ENCODE data around the gene ELMO3.

- TF ChIP-seq, protein P1, sequence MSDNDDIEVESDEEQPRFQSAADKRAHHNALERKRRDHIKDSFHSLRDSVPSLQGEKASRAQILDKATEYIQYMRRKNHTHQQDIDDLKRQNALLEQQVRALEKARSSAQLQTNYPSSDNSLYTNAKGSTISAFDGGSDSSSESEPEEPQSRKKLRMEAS (IDR thresholded peaks at IDR 0.05) = no peak
- TF ChIP-seq RAD21 (IDR thresholded peaks at IDR 0.05; ENCODE audit: low read depth) = no peak
- TF ChIP-seq CTCF (IDR thresholded peaks at IDR 0.05 in 2 of 3, conservative IDR thresholded peaks at IDR 0.05 in 1 of 3; ENCODE audit: borderline replicate concordance in 1 of 3, insufficient read depth in 1 of 3, low read depth in 2 of 3, low read length in 2 of 3) = no peak
- no peak for TF ChIP-seq POLR2A (IDR thresholded peaks at IDR 0.05; ENCODE audit: borderline replicate concordance, extremely low read depth, insufficient read depth, insufficient read length)
- TF ChIP-seq, protein P2, sequence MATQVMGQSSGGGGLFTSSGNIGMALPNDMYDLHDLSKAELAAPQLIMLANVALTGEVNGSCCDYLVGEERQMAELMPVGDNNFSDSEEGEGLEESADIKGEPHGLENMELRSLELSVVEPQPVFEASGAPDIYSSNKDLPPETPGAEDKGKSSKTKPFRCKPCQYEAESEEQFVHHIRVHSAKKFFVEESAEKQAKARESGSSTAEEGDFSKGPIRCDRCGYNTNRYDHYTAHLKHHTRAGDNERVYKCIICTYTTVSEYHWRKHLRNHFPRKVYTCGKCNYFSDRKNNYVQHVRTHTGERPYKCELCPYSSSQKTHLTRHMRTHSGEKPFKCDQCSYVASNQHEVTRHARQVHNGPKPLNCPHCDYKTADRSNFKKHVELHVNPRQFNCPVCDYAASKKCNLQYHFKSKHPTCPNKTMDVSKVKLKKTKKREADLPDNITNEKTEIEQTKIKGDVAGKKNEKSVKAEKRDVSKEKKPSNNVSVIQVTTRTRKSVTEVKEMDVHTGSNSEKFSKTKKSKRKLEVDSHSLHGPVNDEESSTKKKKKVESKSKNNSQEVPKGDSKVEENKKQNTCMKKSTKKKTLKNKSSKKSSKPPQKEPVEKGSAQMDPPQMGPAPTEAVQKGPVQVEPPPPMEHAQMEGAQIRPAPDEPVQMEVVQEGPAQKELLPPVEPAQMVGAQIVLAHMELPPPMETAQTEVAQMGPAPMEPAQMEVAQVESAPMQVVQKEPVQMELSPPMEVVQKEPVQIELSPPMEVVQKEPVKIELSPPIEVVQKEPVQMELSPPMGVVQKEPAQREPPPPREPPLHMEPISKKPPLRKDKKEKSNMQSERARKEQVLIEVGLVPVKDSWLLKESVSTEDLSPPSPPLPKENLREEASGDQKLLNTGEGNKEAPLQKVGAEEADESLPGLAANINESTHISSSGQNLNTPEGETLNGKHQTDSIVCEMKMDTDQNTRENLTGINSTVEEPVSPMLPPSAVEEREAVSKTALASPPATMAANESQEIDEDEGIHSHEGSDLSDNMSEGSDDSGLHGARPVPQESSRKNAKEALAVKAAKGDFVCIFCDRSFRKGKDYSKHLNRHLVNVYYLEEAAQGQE (IDR thresholded peaks at IDR 0.05; ENCODE audit: low read depth) = no peak
- no peak for TF ChIP-seq ZNF274 (IDR thresholded peaks at IDR 0.05; ENCODE audit: low read depth, low read length)
- TF ChIP-seq SIN3A (IDR thresholded peaks at IDR 0.05; ENCODE audit: low read depth) = no peak
- no peak for TF ChIP-seq CEBPB (IDR thresholded peaks at IDR 0.05; ENCODE audit: low read depth)
These were observed 1.6 kb downstream of the ELMO3 start for GRCh38 chr16:67200491-67200890.

All from HCT116 (cell line).